OCI-M1 (cell line): ENCODE results near the gene ITIH2.
A peak's percentile ranks its signal among the peaks of the same experiment; 100 is the strongest.
"Not testable (repeated sequence)": the region's sequence is repeated elsewhere in the genome, so short reads cannot be mapped to it uniquely, and the experiment has no call there.

ENCODE experiments used
- DNase-seq: peaks from one replicate; lab custom pipeline; 2025; lab: John Stamatoyannopoulos, UW

The ITIH2 gene

GRCh38 chr10:7693194-7693593 lies 9.9 kb upstream of the ITIH2 start:
- DNase-seq: peak; percentile 22

GRCh38 chr10:7696545-7696944 lies 6.6 kb upstream of the ITIH2 start:
- no peak for DNase-seq

GRCh38 chr10:7697426-7697825 lies 5.7 kb upstream of the ITIH2 start:
- DNase-seq: no peak

GRCh38 chr10:7700577-7701125 lies 2.5 kb upstream of the ITIH2 start:
- DNase-seq: no peak

- DNase-seq: no peak
Observed at GRCh38 chr10:7701158-7701742, 1.9 kb upstream of the ITIH2 start.

- DNase-seq: no peak
Observed at GRCh38 chr10:7702288-7702812, 766 bp upstream of the ITIH2 start.

- no peak for DNase-seq
Observed at GRCh38 chr10:7704071-7705016, 1.2 kb downstream of the ITIH2 start.

GRCh38 chr10:7705341-7705740 lies 2.2 kb downstream of the ITIH2 start:
- no peak for DNase-seq

GRCh38 chr10:7706534-7707073 lies 3.5 kb downstream of the ITIH2 start:
- no peak for DNase-seq

GRCh38 chr10:7707102-7707501 lies 4.0 kb downstream of the ITIH2 start:
- DNase-seq: no peak

- DNase-seq: no peak
Observed at GRCh38 chr10:7707858-7708622, 4.9 kb downstream of the ITIH2 start.

GRCh38 chr10:7708832-7709231 lies 5.7 kb downstream of the ITIH2 start:
- DNase-seq: no peak

- DNase-seq: no peak
Observed at GRCh38 chr10:7710446-7710845, 7.3 kb downstream of the ITIH2 start.

GRCh38 chr10:7711075-7711474 lies 8.0 kb downstream of the ITIH2 start:
- DNase-seq: not testable (repeated sequence)

GRCh38 chr10:7715515-7715914 lies 12.4 kb downstream of the ITIH2 start:
- DNase-seq: no peak

- no peak for DNase-seq
Observed at GRCh38 chr10:7717767-7718166, 14.7 kb downstream of the ITIH2 start.

GRCh38 chr10:7718685-7719084 lies 15.6 kb downstream of the ITIH2 start:
- DNase-seq: no peak

- no peak for DNase-seq
Observed at GRCh38 chr10:7720478-7720877, 17.4 kb downstream of the ITIH2 start.

- DNase-seq: no peak
Observed at GRCh38 chr10:7722927-7723529, 19.9 kb downstream of the ITIH2 start.

- no peak for DNase-seq
Observed at GRCh38 chr10:7734821-7735220, 31.7 kb downstream of the ITIH2 start.
